ENCODE measurements around the gene PABPN1L. TPM values are rescaled to one million over a fixed set of nuclear protein-coding genes. Genes with fewer than 3 reads are reported as not detected.

Gene PABPN1L
- total RNA-seq, 1 experiment from 2014 or later = not detected

- no peaks in the 10 kb centered on the region for H3K9me3 Mint-ChIP-seq (ENCODE audit: low read depth, unreplicated experiment)
- H3K36me3 Mint-ChIP-seq (ENCODE audit: insufficient read depth, unreplicated experiment) = peaks cover 9% of the 10 kb centered on the region
- intact Hi-C loops (cut with micrococcal nuclease; ENCODE audit: unreplicated experiment) = no loop called here
- no TSS peak for BruUV-seq (replicated peaks)
- CTCF ChIA-PET = no interaction called here
- H3K27ac Mint-ChIP-seq (ENCODE audit: unreplicated experiment) = no peak overlapping the region
- no peaks in the 10 kb centered on the region for H3K4me1 Mint-ChIP-seq (ENCODE audit: low read depth, unreplicated experiment)
- no peak for DNase-seq
- TF ChIP-seq CTCF (IDR thresholded peaks at IDR 0.05; ENCODE audit: unreplicated experiment) = no peak
- peaks cover 29% of the 10 kb centered on the region for H3K27me3 Mint-ChIP-seq (ENCODE audit: unreplicated experiment)
- no peak overlapping the region for H3K4me3 Mint-ChIP-seq (ENCODE audit: low read depth, unreplicated experiment)
Observed at GRCh38 chr16:88863426-88863825, 3.0 kb downstream of the PABPN1L start.

GRCh38 chr16:88862968-88863367 lies 3.5 kb downstream of the PABPN1L start:
- Mint-ChIP-seq H3K27me3 (ENCODE audit: unreplicated experiment) (peaks cover 25% of the 10 kb centered on the region), H3K4me1 (ENCODE audit: low read depth, unreplicated experiment) (peaks cover 4% of the 10 kb centered on the region), H3K9me3 (ENCODE audit: low read depth, unreplicated experiment) (no peaks in the 10 kb centered on the region), H3K36me3 (ENCODE audit: insufficient read depth, unreplicated experiment) (peaks cover 9% of the 10 kb centered on the region), H3K27ac (ENCODE audit: unreplicated experiment) (no peak overlapping the region), H3K4me3 (ENCODE audit: low read depth, unreplicated experiment) (no peak overlapping the region)
- CTCF ChIA-PET = no interaction called here
- DNase-seq = no peak
- no peak for TF ChIP-seq CTCF (IDR thresholded peaks at IDR 0.05; ENCODE audit: unreplicated experiment)
- BruUV-seq (replicated peaks) = no TSS peak
- intact Hi-C loops (cut with micrococcal nuclease; ENCODE audit: unreplicated experiment) = no loop called here

GRCh38 chr16:88861359-88861758 lies 5.1 kb downstream of the PABPN1L start:
- intact Hi-C loops (cut with micrococcal nuclease; ENCODE audit: unreplicated experiment) = no loop called here
- Mint-ChIP-seq H3K9me3 (ENCODE audit: low read depth, unreplicated experiment) (no peaks in the 10 kb centered on the region), H3K27me3 (ENCODE audit: unreplicated experiment) (peaks cover 9% of the 10 kb centered on the region), H3K4me1 (ENCODE audit: low read depth, unreplicated experiment) (peaks cover 8% of the 10 kb centered on the region), H3K4me3 (ENCODE audit: low read depth, unreplicated experiment) (no peak overlapping the region), H3K27ac (ENCODE audit: unreplicated experiment) (no peak overlapping the region), H3K36me3 (ENCODE audit: insufficient read depth, unreplicated experiment) (peaks cover 25% of the 10 kb centered on the region)
- CTCF ChIA-PET = no interaction called here
- no peak for TF ChIP-seq CTCF (IDR thresholded peaks at IDR 0.05; ENCODE audit: unreplicated experiment)
- no peak for DNase-seq
- BruUV-seq (replicated peaks) = no TSS peak

- Mint-ChIP-seq H3K27me3 (ENCODE audit: unreplicated experiment) (no peaks in the 10 kb centered on the region), H3K4me3 (ENCODE audit: low read depth, unreplicated experiment) (no peak overlapping the region), H3K9me3 (ENCODE audit: low read depth, unreplicated experiment) (no peaks in the 10 kb centered on the region), H3K27ac (ENCODE audit: unreplicated experiment) (no peak overlapping the region), H3K4me1 (ENCODE audit: low read depth, unreplicated experiment) (peaks cover 17% of the 10 kb centered on the region), H3K36me3 (ENCODE audit: insufficient read depth, unreplicated experiment) (peaks cover 32% of the 10 kb centered on the region)
- CTCF ChIA-PET = no interaction called here
- no peak for DNase-seq
- no TSS peak for BruUV-seq (replicated peaks)
- intact Hi-C loops (cut with micrococcal nuclease; ENCODE audit: unreplicated experiment) = no loop called here
- no peak for TF ChIP-seq CTCF (IDR thresholded peaks at IDR 0.05; ENCODE audit: unreplicated experiment)
Observed at GRCh38 chr16:88859381-88860091, 6.9 kb downstream of the PABPN1L start.
